ENCODE data around the gene PTPRT.

GRCh38 chr20:42083280-42083679, 1106.4 kb downstream of the PTPRT start:
- TF ChIP-seq, protein P1, sequence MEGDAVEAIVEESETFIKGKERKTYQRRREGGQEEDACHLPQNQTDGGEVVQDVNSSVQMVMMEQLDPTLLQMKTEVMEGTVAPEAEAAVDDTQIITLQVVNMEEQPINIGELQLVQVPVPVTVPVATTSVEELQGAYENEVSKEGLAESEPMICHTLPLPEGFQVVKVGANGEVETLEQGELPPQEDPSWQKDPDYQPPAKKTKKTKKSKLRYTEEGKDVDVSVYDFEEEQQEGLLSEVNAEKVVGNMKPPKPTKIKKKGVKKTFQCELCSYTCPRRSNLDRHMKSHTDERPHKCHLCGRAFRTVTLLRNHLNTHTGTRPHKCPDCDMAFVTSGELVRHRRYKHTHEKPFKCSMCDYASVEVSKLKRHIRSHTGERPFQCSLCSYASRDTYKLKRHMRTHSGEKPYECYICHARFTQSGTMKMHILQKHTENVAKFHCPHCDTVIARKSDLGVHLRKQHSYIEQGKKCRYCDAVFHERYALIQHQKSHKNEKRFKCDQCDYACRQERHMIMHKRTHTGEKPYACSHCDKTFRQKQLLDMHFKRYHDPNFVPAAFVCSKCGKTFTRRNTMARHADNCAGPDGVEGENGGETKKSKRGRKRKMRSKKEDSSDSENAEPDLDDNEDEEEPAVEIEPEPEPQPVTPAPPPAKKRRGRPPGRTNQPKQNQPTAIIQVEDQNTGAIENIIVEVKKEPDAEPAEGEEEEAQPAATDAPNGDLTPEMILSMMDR (IDR thresholded peaks at IDR 0.05) = no peak
- TF ChIP-seq POLR2A (IDR thresholded peaks at IDR 0.05) = no peak
